KOPT-K1 (cell line): ENCODE results near the gene GALNT7.

Source experiments
- H3K27ac ChIP-seq: fragments of 200-600 bp; sonication (generic); 2 replicates; pipeline ENCODE4 v1.5.1; 2016; ENCODE audit warnings: antibody characterized with exemption, mild to moderate bottlenecking, low read depth, low read length; ENCODE audit not compliant: poor library complexity, severe bottlenecking
- H3K36me3 ChIP-seq: fragments of 200-600 bp; sonication (generic); 2 replicates; pipeline ENCODE4 v1.5.1; 2017; ENCODE audit warnings: antibody characterized with exemption, mild to moderate bottlenecking, low read length, moderate library complexity; ENCODE audit not compliant: insufficient read depth
- H3K9me3 ChIP-seq: fragments of 200-600 bp; sonication (generic); 2 replicates; pipeline ENCODE4 v1.5.1; 2017; ENCODE audit warnings: antibody characterized with exemption, low read length, mild to moderate bottlenecking; ENCODE audit not compliant: insufficient read depth, poor library complexity, severe bottlenecking

The GALNT7 gene

DNA sequence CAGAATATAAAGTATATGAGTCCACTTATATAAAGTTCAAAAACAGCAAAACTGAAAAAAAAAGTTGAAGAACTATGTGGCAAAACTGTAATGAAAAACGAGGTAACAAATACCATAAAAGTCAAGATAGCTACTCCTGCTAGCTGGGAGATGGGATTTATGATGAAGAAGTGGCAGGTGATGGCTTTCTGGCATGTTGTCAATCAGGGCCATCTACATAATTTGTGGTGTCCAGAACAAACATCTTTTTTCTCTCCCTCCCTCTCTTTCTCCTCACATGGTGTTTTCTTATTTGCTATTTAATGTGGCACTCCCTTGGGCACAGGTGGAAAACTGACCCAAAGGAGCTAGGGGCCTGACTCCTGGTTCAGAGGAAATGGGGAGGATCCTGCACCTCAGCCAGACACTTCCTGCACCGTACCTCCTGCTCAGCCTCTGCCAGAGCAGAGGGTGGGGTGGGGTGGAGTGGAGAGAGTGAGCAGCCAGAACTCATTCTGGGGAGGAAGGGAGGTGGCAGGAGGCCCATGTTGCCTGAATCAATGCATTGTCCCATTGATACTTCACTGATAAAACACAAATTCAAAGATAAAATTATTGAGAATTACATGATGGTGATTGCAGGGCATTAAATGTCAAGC, 196.9 kb downstream of the GALNT7 start:
- H3K27ac ChIP-seq, result no peak overlapping the region
- no peaks in the 10 kb centered on the region for H3K36me3 ChIP-seq

DNA sequence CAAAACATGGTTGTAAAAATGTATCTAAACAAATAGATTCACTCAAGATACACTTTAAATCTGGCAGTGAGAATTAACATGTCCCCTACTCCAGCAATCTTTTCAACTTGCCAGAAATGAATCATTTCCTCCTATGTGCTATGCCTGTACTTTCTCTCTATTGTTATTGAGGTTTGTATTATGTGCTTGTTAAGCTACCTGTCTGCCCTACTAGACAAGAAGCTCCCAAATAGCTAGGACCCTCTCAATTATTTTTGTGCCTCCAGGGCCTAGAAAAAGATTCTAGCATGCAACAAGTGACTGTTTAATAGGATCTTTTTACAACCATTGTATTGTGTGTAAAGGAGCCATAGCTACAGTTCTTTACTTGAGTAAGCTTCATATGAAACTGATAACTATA, 198.7 kb downstream of the GALNT7 start:
- H3K27ac ChIP-seq, result no peak overlapping the region
- no peaks in the 10 kb centered on the region for H3K36me3 ChIP-seq
- H3K9me3 ChIP-seq, result no peaks in the 10 kb centered on the region

More for the DNA sequence above, 196.9 kb downstream of the GALNT7 start:
- H3K9me3 ChIP-seq, result no peaks in the 10 kb centered on the region

DNA sequence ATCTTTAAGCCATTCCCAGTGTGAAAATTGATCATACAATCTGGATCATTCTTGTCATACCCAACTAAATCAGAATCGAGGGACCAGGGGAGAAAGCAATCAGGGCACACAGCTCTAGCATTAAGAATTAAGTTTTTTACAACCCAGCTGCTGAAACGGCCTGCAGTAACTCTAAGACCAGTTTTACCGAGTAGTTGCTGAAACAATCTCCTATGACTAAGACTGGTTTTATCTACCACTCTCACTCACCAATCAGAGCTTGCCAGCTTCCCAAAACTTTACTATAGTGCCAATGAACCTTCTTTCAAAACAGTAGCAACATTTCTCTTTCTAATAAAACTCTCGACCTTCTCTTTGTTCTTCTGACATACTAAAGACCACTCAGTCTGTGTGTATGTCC, 199.3 kb downstream of the GALNT7 start:
- no peak overlapping the region for H3K27ac ChIP-seq
- no peaks in the 10 kb centered on the region for H3K9me3 ChIP-seq
- H3K36me3 ChIP-seq, result no peaks in the 10 kb centered on the region

DNA sequence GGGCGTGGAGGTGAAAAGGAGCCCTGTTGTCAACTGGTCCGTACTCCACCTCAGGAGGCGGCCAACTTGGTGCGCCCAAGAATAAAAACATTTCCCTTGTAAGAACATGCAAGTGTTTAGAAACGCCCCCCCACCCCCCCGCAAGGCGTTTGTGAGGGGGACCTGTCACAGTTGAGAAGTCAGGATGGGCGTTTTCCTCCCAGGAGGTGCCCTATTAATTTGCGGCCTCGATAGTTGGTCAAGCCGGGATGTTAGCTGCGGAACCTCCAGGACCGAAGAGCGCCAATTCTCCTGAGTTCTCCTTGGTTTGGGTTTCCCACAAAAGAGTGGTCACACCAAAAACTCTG, 201.5 kb downstream of the GALNT7 start:
- peaks cover 14% of the 10 kb centered on the region for H3K36me3 ChIP-seq
- H3K27ac ChIP-seq, result peak overlapping the region; percentile 88
- H3K9me3 ChIP-seq, result no peaks in the 10 kb centered on the region

DNA sequence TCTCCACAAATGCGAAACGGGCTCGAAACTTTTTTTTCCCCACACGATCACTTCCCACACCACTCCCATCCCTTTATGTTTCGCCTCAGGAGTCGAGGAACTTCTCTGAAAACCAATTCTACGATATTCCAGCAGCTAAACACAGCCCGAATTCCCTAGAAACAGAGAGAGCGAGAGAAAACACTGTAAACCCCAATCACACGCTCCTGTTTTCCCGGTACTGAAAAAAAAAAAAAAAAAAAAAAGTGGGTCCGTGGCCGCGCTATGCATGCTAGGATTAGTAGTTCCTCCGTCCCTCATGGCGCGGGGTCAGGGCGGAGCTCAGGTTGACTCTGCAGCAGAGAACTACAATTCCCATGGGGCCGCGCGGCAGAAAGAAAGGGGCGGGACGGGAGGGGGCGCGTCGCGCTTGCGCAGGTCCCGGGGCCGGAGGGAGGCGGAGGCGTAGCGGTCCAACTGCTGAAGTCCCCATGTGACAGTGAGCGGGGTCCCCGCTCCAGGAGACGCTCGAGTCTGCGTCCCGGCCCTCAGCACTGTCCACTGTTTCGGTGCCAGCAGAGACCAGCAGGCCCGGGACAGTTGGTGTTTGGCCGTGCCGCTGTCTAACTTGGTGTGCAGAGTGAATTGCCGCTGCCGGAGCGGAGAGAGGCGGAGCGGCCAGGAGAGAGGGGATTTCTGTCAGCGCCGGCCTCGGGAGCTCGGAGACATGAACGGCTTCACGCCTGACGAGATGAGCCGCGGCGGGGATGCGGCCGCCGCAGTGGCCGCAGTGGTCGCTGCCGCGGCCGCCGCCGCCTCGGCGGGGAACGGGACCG, 202.1 kb downstream of the GALNT7 start, which contains the start of gene SAP30:
Gene SAP30 (plus strand): TSS at position 478 of the 815 bp plus-strand sequence. CDS start 229 bp downstream, at position 707.
- Histone ChIP-seq H3K9me3 (no peaks in the 10 kb centered on the region), H3K36me3 (peaks cover 17% of the 10 kb centered on the region), H3K27ac (peak within 1 kb of the TSS; percentile 88)

DNA sequence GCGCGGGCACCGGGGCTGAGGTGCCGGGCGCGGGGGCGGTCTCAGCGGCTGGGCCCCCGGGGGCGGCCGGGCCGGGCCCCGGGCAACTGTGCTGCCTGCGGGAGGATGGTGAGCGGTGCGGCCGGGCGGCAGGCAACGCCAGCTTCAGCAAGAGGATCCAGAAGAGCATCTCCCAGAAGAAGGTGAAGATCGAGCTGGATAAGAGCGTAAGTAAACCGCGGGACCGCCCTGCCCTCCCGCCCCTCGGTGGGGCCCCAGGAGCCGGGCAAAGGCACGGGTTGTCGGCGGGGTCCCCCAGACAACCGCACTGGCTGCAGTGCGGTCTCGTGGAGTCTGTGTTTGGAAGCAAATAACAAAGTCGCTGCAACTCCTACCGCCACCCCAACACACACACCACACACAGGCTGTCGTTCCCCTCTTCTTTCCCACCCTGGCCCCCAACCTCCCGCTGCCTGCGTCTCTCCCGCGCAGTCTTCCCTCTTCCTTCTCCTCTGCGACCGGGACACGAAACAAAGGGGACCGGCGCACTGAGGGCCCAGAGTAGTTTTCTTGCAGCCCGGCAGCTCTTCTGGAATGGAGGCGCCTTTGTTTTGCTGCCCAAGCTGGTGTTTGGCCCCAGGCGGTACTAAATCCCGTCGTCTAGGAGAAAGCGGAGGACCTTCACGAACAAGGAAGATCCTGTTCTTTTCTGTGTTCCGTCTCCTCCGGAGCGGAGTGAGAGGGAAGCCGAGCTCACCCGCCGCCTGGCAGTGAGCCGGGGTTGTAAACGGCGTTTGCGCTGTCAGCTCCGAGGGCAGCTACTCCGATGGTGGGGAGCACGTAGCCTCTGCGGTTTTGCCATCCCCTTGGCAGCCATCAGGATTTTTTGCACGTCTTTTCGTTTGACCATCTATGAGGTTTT, 202.9 kb downstream of the GALNT7 start:
- Histone ChIP-seq H3K36me3 (peaks cover 25% of the 10 kb centered on the region), H3K9me3 (no peaks in the 10 kb centered on the region), H3K27ac (peak overlapping the region; percentile 88)
